CD4-positive, alpha-beta T cell (primary cell): ENCODE measurements around the gene GPI. TPM values are rescaled to one million over a fixed set of nuclear protein-coding genes. Genes with fewer than 3 reads are reported as not detected.

Source experiments
- ATAC-seq: fragments of 200-7000 bp; cut with Tn5 transposase; one replicate; pipeline ENCODE4 v1.10.0; 2022; ENCODE audit warnings: mild to moderate bottlenecking; ENCODE audit not compliant: poor library complexity
- CTCF ChIA-PET: fragments of 350-600 bp; sonication (Branson Sonifier 250); formaldehyde crosslinking; loops from one replicate; lab custom pipeline; 2021; ENCODE audit warnings: antibody characterized with exemption, inconsistent platforms; lab: Charles Lee
- POLR2A ChIA-PET: fragments of 350-600 bp; sonication (Branson Sonifier 250); formaldehyde crosslinking; loops from one replicate; lab custom pipeline; 2021; ENCODE audit warnings: antibody characterized with exemption, inconsistent platforms; lab: Charles Lee
- DNase-seq, 14 experiments: peaks; one replicate each; pipeline ENCODE4 v3.0.0-alpha.2; 2013 to 2020; ENCODE audit warnings: mixed read lengths in 2 of 14
- H3K27ac ChIP-seq, 2 donors: one replicate each; pipeline versions ENCODE4 v1.5.1 to v1.7.0; 2013; ENCODE audit warnings: low read length in 2 of 2, low read depth in 1 of 2, mild to moderate bottlenecking in 1 of 2
- H3K27me3 ChIP-seq, 2 experiments: 1 replicate in 1 of 2; 2 replicates in 1 of 2; pipeline versions ENCODE4 v1.6.1 to v1.7.0; 2013; ENCODE audit warnings: low read length in 2 of 2, control low read depth in 1 of 2, mild to moderate bottlenecking in 1 of 2, moderate library complexity in 1 of 2; ENCODE audit not compliant: insufficient read depth in 2 of 2, control insufficient read depth in 1 of 2
- H3K36me3 ChIP-seq: one replicate; pipeline ENCODE4 v1.6.1; 2013; ENCODE audit warnings: low read length, control low read depth; ENCODE audit not compliant: insufficient read depth
- H3K4me1 ChIP-seq: one replicate; pipeline ENCODE4 v1.6.1; 2013; ENCODE audit warnings: low read length, control low read depth; ENCODE audit not compliant: insufficient read depth
- H3K4me3 ChIP-seq: one replicate; pipeline ENCODE4 v1.5.1; 2013; ENCODE audit warnings: mild to moderate bottlenecking, low read length, moderate library complexity
- H3K9me3 ChIP-seq, 2 experiments: 1 replicate in 1 of 2; 2 replicates in 1 of 2; pipeline versions ENCODE4 v1.6.1 to v1.7.0; 2013; ENCODE audit warnings: low read length in 2 of 2, mild to moderate bottlenecking in 2 of 2, control low read depth in 1 of 2, moderate library complexity in 1 of 2; ENCODE audit not compliant: control insufficient read depth in 1 of 2, insufficient read depth in 1 of 2
- H3K27ac Mint-ChIP-seq: one replicate; pipeline ENCODE4 v1.8.0; 2020; ENCODE audit warnings: mixed read lengths
- H3K27me3 Mint-ChIP-seq: one replicate; pipeline ENCODE4 v1.8.0; 2021; ENCODE audit warnings: mixed read lengths
- H3K36me3 Mint-ChIP-seq: one replicate; pipeline ENCODE4 v1.8.0; 2021; ENCODE audit warnings: low read depth, mixed read lengths
- H3K4me1 Mint-ChIP-seq: one replicate; pipeline ENCODE4 v1.8.0; 2021; ENCODE audit warnings: low read depth, mixed read lengths
- H3K4me3 Mint-ChIP-seq: one replicate; pipeline ENCODE4 v1.8.0; 2020; ENCODE audit warnings: mild to moderate bottlenecking, mixed read lengths
- H3K9me3 Mint-ChIP-seq: one replicate; pipeline ENCODE4 v1.8.0; 2020; ENCODE audit warnings: mixed read lengths
- intact Hi-C, 2 experiments: fragments of 100-400 bp; cut with DNase I in 1 of 2; cut with micrococcal nuclease in 1 of 2; formaldehyde crosslinking; loops; one replicate each; pipeline versions ENCODE4 v1.15.1 to v1.9.0; 2023 to 2025; cut with DNase I, micrococcal nuclease
- total RNA-seq, 174 experiments: library from RNA in 2 of 174; stranded (reverse) in 2 of 174; gene quantifications; one replicate each; pipeline ENCODE4 v1.2.3 and lab custom pipeline; 2021 to 2026
- TF ChIP-seq, protein P1 (sequence below): fragments of 200-600 bp; IDR thresholded peaks from one replicate; pipeline ENCODE4 v1.8.0; 2022; ENCODE audit warnings: antibody characterized with exemption, mild to moderate bottlenecking

The GPI gene
- total RNA-seq, 2 experiments from 2014 or later = 85.0 to 86.0 TPM

DNA sequence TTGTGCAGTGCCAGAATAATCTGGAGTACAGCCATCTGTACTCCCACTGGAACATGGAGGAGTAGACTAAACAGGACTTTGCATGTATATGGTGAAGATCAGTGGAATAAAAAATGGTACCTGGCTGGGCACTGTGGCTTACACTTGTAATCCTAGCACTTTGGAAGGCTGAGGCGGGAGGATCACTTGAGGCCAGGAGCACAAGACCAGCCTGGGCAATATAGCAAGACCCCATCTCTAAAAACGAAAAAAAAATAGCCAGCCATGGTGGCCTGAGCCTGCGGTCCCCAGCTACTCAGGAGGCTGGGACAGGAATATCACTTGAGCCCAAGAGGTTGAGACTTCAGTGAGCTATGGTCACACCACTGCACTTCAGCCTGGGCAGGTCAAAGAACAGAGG is 83.2 kb downstream of the GPI start:
- H3K4me1 Mint-ChIP-seq = no peaks in the 10 kb centered on the region
- ChIA-PET CTCF (no interaction called here), POLR2A (no interaction called here)
- Histone ChIP-seq H3K27me3 (no peaks in the 10 kb centered on the region), H3K27ac (no peak overlapping the region), H3K4me1 (no peaks in the 10 kb centered on the region), H3K4me3 (no peak overlapping the region), H3K36me3 (peaks cover 90% of the 10 kb centered on the region), H3K9me3 (no peaks in the 10 kb centered on the region)
- no peak overlapping the region for H3K27ac Mint-ChIP-seq
- H3K27me3 Mint-ChIP-seq = no peaks in the 10 kb centered on the region
- peaks cover 96% of the 10 kb centered on the region for H3K36me3 Mint-ChIP-seq
- H3K9me3 Mint-ChIP-seq = no peaks in the 10 kb centered on the region
- intact Hi-C loops = no loop called here
- TF ChIP-seq, protein P1, sequence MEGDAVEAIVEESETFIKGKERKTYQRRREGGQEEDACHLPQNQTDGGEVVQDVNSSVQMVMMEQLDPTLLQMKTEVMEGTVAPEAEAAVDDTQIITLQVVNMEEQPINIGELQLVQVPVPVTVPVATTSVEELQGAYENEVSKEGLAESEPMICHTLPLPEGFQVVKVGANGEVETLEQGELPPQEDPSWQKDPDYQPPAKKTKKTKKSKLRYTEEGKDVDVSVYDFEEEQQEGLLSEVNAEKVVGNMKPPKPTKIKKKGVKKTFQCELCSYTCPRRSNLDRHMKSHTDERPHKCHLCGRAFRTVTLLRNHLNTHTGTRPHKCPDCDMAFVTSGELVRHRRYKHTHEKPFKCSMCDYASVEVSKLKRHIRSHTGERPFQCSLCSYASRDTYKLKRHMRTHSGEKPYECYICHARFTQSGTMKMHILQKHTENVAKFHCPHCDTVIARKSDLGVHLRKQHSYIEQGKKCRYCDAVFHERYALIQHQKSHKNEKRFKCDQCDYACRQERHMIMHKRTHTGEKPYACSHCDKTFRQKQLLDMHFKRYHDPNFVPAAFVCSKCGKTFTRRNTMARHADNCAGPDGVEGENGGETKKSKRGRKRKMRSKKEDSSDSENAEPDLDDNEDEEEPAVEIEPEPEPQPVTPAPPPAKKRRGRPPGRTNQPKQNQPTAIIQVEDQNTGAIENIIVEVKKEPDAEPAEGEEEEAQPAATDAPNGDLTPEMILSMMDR = no peak
- DNase-seq = no peak
- ATAC-seq = no peak
- no peak overlapping the region for H3K4me3 Mint-ChIP-seq

Other genes starting within 250 kb of the GPI start
- gene LSM14A, start 192.7 kb upstream of the GPI start, total RNA-seq = 100 to 1,000 TPM; 210 to 217 TPM
- 10 to 100 TPM; 69.7 to 72.0 TPM for gene GARRE1, start 110.6 kb upstream of the GPI start, total RNA-seq
- gene PDCD2L, start 39.2 kb downstream of the GPI start, total RNA-seq = 1 to 10 TPM; 3.8 to 3.9 TPM
- gene UBA2, start 63.2 kb downstream of the GPI start, total RNA-seq = 10 to 100 TPM; 44.9 to 57.3 TPM
- under 1 TPM; 0.16 to 0.17 TPM for gene WTIP, start 116.6 kb downstream of the GPI start, total RNA-seq